Measurements from ENCODE around the gene GPR12. TPM values are rescaled to one million over a fixed set of nuclear protein-coding genes. Genes with fewer than 3 reads are reported as not detected.

GPR12 gene
- total and polyA plus RNA-seq, 10 of the 15 experiments (the other 5 are each of a cell fraction or from before 2014, with no cell fraction given), result not detected

GRCh38 chr13:26708007-26708297 is 52.6 kb downstream of the GPR12 start (continued):
- TF ChIP-seq CEBPZ (IDR thresholded peaks at IDR 0.05; ENCODE audit: low read depth, low read length) (no peak), YBX1 (IDR thresholded peaks at IDR 0.05) (no peak), RUNX3 (IDR thresholded peaks at IDR 0.05; ENCODE audit: low read length) (no peak), FOXK2 (IDR thresholded peaks at IDR 0.05) (no peak), BACH1 (IDR thresholded peaks at IDR 0.05; ENCODE audit: borderline replicate concordance) (no peak), SMAD5 (IDR thresholded peaks at IDR 0.05; ENCODE audit: low read depth) (no peak), IKZF1 (conservative IDR thresholded peaks at IDR 0.05) (no peak)

DNA sequence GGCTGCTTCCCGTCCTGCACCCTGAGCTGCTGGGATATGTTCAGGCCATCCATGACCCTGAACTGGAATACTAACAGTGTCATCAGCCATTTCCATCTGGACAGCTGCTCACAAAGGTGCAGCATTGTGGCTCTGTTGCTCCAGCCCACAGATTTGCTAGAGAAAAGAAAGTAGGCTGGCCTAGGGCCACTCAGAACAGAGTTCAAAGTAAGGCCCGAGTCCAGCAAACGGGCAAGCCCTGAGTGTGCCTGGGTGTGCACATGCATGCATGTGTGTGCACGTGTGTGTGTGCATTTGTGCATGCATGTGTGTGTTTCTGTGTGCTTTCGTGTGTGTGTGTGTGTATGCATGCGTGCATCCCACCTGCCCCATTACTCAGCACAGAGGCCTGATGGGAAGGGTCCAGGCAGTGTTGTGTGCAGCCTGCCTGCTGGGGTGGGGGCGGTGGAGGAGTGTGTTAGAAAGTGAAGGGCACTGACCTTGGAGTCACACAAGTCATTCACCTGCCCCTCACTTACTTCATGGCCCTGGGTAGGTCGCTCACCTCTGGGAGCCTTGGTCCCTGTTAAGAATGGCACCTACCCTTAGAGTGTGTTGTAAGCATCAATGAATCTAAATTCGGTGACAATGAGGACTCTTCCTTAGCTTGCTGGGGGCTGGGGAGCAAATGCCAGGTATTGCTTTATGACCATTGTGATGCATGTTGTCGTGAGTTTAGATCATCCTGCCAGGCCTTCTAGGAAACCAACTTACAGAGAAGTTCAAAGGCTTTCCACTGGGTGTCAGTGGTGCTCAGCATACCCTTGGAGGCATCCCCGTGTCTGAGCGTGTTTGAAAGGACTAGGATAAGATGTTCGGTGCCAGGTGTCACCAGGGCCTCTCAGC is 53.2 kb downstream of the GPR12 start:
- H3K9ac ChIP-seq (ENCODE audit: control insufficient read depth, insufficient read depth, low read length), result no peak overlapping the region
- H3K4me2 ChIP-seq (ENCODE audit: control insufficient read depth, insufficient read depth), result no peak overlapping the region
- DNase-seq (ENCODE audit: low read depth, low spot score), result no peak
- ChIA-PET CTCF (interaction anchor here (0.8 to 1.3 kb wide), 4 partner anchors 13 to 171 kb away, joined by 3 read pairs; no protein-coding TSS in a partner anchor), RAD21 (ENCODE audit: unreplicated experiment) (interaction anchor here (0.6 kb wide), 1 partner anchor 205 kb away, joined by 3 read pairs; no protein-coding TSS in a partner anchor), SMC1A (ENCODE audit: uncharacterized antibody, unreplicated experiment) (no interaction called here), POLR2A (no interaction called here)
- no peaks in the 10 kb centered on the region for H3K79me2 ChIP-seq (ENCODE audit: control insufficient read depth, insufficient read depth, low read length)
- no peak for FAIRE-seq
- no peaks in the 10 kb centered on the region for H4K20me1 ChIP-seq (ENCODE audit: control insufficient read depth, insufficient read depth)
- peak; percentile 76 for ATAC-seq
- H3K9me3 ChIP-seq (replicated peaks; ENCODE audit: control insufficient read depth, insufficient read depth, low read length), result no peaks in the 10 kb centered on the region
- intact Hi-C loops (cut with micrococcal nuclease; ENCODE audit: unreplicated experiment) (loop anchor here (1.0 to 5.0 kb wide), 2 partner anchors 166 to 225 kb away; no protein-coding TSS in a partner anchor), in situ Hi-C loops (cut with MboI) (no loop called here)
- H3K4me1 ChIP-seq (ENCODE audit: control insufficient read depth, insufficient read depth, low read length), result no peaks in the 10 kb centered on the region
- no peaks in the 10 kb centered on the region for H3K27me3 ChIP-seq (replicated peaks in 1 of 2; ENCODE audit: control insufficient read depth in 2 of 2, insufficient read depth in 2 of 2, low read length in 1 of 2)
- no peak overlapping the region for H3K4me3 ChIP-seq
- BruUV-seq (replicated peaks), result no TSS peak
- H3K36me3 ChIP-seq (ENCODE audit: control insufficient read depth in 2 of 2, insufficient read depth in 2 of 2, low read length in 1 of 2), result no peaks in the 10 kb centered on the region
- H3K27ac ChIP-seq (ENCODE audit: control insufficient read depth, insufficient read depth), result no peak overlapping the region
- H2AFZ ChIP-seq (ENCODE audit: control insufficient read depth, low read depth, low read length), result no peak overlapping the region
- 17% methylated on average over 13 of the region's 13 CpGs for WGBS (ENCODE audit: insufficient coverage, insufficient replicate concordance, low lambda C conversion rate, missing lambda C conversion rate)
- no peak for TF ChIP-seq ETV6 (conservative IDR thresholded peaks at IDR 0.05 in 1 of 2, IDR thresholded peaks at IDR 0.05 in 1 of 2; ENCODE audit: borderline replicate concordance in 1 of 2, low read depth in 1 of 2)
- TF ChIP-seq SMC3 (IDR thresholded peaks at IDR 0.05; ENCODE audit: borderline replicate concordance, low read length), result peak; percentile 60
- no peak for TF ChIP-seq KDM1A (IDR thresholded peaks at IDR 0.05; ENCODE audit: borderline replicate concordance)
- TF ChIP-seq, protein P1, sequence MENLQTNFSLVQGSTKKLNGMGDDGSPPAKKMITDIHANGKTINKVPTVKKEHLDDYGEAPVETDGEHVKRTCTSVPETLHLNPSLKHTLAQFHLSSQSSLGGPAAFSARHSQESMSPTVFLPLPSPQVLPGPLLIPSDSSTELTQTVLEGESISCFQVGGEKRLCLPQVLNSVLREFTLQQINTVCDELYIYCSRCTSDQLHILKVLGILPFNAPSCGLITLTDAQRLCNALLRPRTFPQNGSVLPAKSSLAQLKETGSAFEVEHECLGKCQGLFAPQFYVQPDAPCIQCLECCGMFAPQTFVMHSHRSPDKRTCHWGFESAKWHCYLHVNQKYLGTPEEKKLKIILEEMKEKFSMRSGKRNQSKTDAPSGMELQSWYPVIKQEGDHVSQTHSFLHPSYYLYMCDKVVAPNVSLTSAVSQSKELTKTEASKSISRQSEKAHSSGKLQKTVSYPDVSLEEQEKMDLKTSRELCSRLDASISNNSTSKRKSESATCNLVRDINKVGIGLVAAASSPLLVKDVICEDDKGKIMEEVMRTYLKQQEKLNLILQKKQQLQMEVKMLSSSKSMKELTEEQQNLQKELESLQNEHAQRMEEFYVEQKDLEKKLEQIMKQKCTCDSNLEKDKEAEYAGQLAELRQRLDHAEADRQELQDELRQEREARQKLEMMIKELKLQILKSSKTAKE (IDR thresholded peaks at IDR 0.05; ENCODE audit: low read depth, poor library complexity, severe bottlenecking), result no peak
- peak; percentile 64 for TF ChIP-seq RAD21 (IDR thresholded peaks at IDR 0.05; ENCODE audit: insufficient read depth, low read depth, low read length)
- TF ChIP-seq EED (IDR thresholded peaks at IDR 0.05; ENCODE audit: low read depth), result no peak
- TF ChIP-seq NR2F1 (conservative IDR thresholded peaks at IDR 0.05), result no peak

All from GM12878 (cell line).